Kidney epithelial cell (primary cell): ENCODE data around the gene TIAM2. TPM values are rescaled to one million over a fixed set of nuclear protein-coding genes. Genes with fewer than 3 reads are reported as not detected.

ENCODE experiments used
- DNase-seq: peaks from one replicate; pipeline ENCODE4 v3.0.0-alpha.2; 2010; ENCODE audit warnings: low read depth
- H3K27me3 ChIP-seq: 2 replicates; pipeline ENCODE4 v1.6.0; 2011; ENCODE audit warnings: low read length; ENCODE audit not compliant: control insufficient read depth, insufficient read depth
- H3K36me3 ChIP-seq: 2 replicates; pipeline ENCODE4 v1.5.1; 2011; ENCODE audit warnings: low read length; ENCODE audit not compliant: control insufficient read depth, insufficient read depth
- H3K4me3 ChIP-seq: 2 replicates; pipeline ENCODE4 v1.5.1; 2011; ENCODE audit warnings: low read depth, mild to moderate bottlenecking, control low read depth, low read length
- CTCF ChIP-seq: IDR thresholded peaks from 2 replicates; pipeline ENCODE4 v1.5.1; 2011; ENCODE audit warnings: mild to moderate bottlenecking, moderate library complexity, low read length, control low read depth, inconsistent platforms; ENCODE audit not compliant: insufficient read depth, poor library complexity, severe bottlenecking
- total RNA-seq: library from RNA; depleted of rRNA; stranded (reverse); fragments of >200 nt; gene quantifications from 2 replicates; pipeline ENCODE4 v1.2.3, GENCODE V29; 2015

Gene TIAM2
- total RNA-seq, 1 donor from 2014 or later, result 21.3 TPM

GRCh38 chr6:155200012-155200411, 204.9 kb downstream of the TIAM2 start:
- H3K4me3 ChIP-seq, result no peak overlapping the region
- no peaks in the 10 kb centered on the region for H3K36me3 ChIP-seq
- TF ChIP-seq CTCF, result no peak
- H3K27me3 ChIP-seq, result no peaks in the 10 kb centered on the region
- DNase-seq, result no peak

- Histone ChIP-seq H3K36me3 (no peaks in the 10 kb centered on the region), H3K4me3 (no peak overlapping the region), H3K27me3 (no peaks in the 10 kb centered on the region)
- DNase-seq, result peak; percentile 64
- no peak for TF ChIP-seq CTCF
These were observed 206.5 kb downstream of the TIAM2 start for GRCh38 chr6:155201461-155202226.

DNA sequence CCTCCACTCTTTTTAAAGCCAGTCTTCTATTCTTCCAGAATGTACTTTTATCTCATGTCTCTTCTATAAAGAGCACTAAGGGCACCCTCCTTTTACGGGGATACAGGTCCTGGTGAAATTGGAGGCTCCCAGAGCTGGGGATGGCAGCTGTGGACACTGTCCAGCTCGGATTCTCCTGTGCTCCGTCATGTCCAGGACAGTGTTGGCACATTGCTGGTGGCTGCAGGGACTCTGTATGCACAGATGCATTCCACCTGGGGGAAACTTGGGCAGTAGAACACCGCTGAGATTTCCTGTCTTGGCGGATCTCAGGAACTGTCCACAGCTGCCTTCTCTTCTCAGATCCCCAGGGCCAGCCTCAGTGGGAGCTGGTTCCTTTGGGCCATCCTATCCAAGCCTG, 212.1 kb downstream of the TIAM2 start:
- H3K4me3 ChIP-seq, result no peak overlapping the region
- H3K27me3 ChIP-seq, result no peaks in the 10 kb centered on the region
- DNase-seq, result no peak
- TF ChIP-seq CTCF, result no peak
- no peaks in the 10 kb centered on the region for H3K36me3 ChIP-seq

- H3K36me3 ChIP-seq, result no peaks in the 10 kb centered on the region
- no peak for DNase-seq
- TF ChIP-seq CTCF, result no peak
- no peaks in the 10 kb centered on the region for H3K27me3 ChIP-seq
- no peak overlapping the region for H3K4me3 ChIP-seq
These were observed 217.0 kb downstream of the TIAM2 start for GRCh38 chr6:155212106-155212505.

DNA sequence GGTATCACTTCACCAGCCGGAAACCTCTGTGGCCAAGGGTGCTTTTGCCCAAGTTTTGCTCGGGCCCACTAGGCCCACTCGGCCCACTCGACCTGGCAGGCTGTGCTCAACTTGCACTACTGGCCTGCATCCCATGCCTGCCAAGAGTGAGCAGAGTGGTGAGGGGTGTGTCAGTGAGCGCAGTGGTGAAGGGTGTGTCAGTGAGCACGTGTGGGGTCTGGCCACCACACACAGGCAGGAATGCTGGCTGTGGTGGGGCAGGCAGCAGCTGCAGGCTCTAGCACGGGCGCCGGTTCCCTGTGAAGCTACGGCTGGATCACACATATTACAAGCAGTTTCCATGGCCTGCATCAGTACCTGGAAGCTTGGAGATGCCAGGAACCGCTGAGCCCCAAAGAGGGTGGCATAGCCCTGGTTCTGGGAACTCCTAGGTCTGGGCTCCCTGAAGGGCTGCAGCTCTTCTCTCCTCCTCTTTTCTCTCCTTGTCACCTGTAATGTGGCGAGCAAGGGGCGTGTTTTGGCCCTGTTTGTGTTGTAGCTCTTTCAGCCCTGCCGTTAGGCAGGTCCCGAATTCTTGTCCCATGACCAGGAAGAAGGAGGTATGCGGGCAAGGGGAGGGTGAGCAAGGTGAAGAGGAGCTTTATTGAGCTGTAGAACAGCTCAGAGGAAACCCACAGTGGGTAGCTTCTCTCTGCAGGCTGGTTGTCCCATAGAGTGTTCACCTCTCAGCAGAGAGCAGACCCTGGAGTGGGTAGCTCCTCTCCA, 217.7 kb downstream of the TIAM2 start:
- DNase-seq, result no peak
- H3K36me3 ChIP-seq, result no peaks in the 10 kb centered on the region
- H3K27me3 ChIP-seq, result no peaks in the 10 kb centered on the region
- TF ChIP-seq CTCF, result no peak
- H3K4me3 ChIP-seq, result no peak overlapping the region
